VCaP (cell line): ENCODE data around the gene MVD.

Experiments used
- H3K27ac ChIP-seq: fragments of 450-650 bp; 2 replicates; pipeline ENCODE4 v1.5.1; 2017
- TF ChIP-seq, protein P1 (sequence below): fragments of 450-650 bp; conservative IDR thresholded peaks from 2 replicates; pipeline ENCODE4 v1.5.1; 2017; ENCODE audit warnings: mild to moderate bottlenecking, moderate library complexity

MVD gene

DNA sequence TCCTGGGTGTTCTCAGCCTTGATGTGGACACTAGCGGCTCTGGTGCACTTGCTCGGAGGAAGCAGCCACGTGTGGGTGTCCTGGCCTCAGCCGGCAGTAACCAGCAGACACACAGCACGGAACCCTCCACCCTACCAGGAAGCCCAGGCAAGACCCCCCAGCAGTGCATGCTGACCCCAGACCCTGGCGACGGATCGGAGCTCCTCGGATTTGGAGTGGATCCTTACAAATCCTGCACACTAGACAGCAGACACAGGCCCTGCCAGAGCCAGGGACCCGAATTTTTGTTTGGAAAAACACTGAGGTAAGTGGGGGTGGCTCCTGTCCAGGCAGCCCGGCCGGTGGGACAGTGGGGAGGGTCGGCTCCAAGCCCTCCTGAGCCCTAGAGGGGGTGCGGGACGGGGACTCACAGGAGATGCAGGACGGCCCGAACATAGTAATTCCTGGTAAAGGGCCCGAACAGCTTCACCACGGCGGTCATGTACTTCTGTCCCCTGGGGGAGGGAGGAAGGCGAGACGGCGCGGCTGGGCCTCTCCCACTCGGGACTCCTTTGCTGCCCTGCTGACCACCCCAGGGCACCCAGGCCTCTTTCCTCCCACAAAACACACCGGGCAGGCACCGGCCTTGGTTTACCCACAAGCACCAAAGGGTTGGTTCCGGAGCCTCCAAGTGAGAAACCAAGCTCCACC lies 16.4 kb downstream of the MVD start:
- TF ChIP-seq, protein P1, sequence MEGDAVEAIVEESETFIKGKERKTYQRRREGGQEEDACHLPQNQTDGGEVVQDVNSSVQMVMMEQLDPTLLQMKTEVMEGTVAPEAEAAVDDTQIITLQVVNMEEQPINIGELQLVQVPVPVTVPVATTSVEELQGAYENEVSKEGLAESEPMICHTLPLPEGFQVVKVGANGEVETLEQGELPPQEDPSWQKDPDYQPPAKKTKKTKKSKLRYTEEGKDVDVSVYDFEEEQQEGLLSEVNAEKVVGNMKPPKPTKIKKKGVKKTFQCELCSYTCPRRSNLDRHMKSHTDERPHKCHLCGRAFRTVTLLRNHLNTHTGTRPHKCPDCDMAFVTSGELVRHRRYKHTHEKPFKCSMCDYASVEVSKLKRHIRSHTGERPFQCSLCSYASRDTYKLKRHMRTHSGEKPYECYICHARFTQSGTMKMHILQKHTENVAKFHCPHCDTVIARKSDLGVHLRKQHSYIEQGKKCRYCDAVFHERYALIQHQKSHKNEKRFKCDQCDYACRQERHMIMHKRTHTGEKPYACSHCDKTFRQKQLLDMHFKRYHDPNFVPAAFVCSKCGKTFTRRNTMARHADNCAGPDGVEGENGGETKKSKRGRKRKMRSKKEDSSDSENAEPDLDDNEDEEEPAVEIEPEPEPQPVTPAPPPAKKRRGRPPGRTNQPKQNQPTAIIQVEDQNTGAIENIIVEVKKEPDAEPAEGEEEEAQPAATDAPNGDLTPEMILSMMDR: no peak
- H3K27ac ChIP-seq: no peak overlapping the region

DNA sequence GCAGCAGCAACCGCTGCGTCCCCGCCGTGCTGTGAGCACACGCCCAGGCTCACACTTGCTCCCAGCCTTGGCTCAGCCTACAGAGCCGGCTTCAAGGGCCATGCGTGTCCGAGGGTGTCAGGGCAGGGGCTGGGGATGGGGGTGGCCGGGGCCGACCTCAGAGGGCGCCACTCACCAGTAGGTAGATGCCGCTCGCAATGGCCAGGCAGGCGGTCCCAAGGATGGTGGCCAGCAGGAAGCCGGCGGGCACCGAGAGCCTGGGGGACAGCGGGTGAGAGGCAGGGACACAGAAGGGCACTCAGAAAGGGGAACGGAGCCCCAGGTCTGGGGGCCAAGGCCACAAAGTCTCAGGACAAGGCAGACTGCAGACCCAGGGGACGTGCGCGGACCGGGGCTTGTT lies 16.9 kb downstream of the MVD start:
- H3K27ac ChIP-seq: no peak overlapping the region
- TF ChIP-seq, protein P1: no peak

DNA sequence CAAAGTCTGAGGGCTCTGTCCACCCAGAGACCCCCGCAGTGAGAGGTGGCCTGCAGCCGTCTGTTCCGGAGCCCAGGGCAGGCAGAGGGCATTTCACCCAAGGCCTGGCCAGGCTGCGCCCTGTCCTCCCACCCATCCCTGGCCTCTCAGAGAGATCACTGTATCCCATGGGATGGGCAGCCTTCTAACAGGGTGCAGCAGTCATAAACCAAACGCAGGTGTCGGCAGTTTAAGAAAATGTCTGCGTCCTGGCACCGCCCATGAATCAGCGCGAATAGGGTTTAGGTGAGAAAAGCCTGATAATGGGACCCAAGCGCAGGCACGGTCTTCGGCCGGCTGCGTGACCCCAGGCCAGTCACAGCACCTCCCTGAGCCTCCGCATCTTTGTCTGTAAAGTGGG lies 17.4 kb downstream of the MVD start:
- TF ChIP-seq, protein P1: no peak
- no peak overlapping the region for H3K27ac ChIP-seq

DNA sequence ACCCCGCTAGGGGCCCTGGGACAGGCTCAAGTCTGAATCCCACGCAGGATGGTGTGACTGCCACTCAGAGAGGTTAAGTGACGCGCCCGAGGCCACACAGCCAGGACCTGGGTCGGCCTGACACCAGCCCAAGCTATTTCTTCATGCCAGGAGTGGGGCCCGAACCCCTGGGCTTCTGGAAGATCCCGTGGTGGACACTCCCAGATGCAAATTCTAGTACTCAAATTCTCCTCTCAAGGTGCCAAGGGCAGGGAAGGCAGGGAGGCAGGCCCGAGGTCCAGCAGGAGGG lies 19.3 kb downstream of the MVD start:
- TF ChIP-seq, protein P1: no peak
- no peak overlapping the region for H3K27ac ChIP-seq

DNA sequence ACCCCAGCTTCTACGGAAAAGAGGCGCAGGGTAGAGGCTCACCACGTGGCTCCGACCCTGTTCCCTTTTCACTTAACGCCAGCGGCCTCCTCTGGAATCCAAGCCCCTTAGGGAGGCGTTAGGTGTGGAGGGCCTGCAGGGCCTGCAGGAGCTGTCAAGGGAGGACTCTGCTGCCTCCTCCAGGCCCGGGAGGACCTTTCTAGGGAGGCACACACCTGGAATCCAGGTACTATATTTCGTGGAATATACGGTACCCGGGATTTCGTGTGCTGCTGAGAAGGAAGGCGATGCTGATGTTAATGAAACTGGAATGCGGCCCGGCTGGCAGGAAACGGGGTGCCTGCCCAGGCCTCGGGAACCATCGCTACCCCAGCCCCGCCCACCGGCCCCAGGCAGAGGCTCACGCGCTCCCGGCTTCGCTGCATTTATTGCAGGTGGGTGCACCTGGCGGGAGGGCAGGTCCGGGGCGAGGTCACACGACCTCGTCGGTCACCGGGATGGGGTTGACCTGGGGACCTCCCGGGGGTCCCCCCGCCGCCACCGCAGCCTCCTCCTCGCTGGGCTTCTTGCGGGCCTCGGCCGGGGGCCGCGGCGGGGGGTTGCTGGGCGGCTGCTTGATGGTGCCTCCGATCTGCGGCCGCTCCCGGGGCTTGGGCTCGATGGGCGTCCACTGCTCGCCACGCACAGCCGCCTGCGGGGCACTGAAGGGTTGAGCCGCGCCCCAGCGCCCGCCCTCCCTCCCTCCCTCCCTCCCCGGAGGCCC lies 19.8 kb downstream of the MVD start:
- H3K27ac ChIP-seq: no peak overlapping the region
- TF ChIP-seq, protein P1: no peak

DNA sequence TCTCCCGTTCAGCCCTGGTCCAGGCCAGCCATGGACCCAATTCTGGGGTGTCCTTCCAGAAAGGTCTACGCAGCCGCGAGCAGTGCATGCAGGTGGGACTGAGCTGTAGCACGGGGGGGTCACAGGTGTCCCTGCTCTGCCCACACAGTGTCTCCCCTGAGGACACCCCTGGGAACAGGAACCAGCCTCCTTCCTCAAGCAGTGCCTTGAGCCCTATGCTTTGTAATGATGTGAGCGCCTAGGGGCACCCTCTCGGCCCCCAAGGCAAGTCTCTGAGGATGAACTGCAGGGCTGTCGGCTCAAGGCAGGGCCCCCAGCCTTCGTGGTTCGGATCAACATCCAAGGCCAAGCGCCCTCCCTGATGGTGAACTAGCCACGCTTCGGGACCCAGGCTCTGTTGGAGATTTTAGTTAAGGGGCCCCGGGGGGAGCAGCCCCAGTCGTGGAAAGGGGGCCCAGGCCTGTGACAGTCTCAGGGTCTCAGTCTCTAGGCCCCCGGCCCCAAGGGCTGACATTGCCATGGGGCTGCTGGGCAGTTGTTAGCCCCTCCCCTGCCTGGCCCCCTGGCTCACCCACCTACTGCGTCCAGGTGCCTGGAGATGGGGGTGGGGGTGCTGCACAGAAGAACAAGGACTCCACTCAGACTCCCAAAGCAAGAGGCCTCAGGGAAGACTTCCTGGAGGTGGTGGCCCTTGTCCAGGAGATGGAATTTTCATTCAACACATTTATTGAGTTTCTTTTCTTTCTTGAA lies 22.2 kb downstream of the MVD start:
- TF ChIP-seq, protein P1: no peak

DNA sequence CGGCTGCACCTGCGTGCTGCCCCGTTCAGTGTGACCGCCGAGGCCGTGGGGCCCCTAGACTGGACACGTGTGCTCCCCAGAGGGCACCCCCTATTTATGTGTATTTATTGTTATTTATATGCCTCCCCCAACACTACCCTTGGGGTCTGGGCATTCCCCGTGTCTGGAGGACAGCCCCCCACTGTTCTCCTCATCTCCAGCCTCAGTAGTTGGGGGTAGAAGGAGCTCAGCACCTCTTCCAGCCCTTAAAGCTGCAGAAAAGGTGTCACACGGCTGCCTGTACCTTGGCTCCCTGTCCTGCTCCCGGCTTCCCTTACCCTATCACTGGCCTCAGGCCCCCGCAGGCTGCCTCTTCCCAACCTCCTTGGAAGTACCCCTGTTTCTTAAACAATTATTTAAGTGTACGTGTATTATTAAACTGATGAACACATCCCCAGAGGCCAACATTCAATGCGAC lies 22.8 kb downstream of the MVD start:
- no peak overlapping the region for H3K27ac ChIP-seq
- TF ChIP-seq, protein P1: no peak

More for the DNA sequence above, 22.2 kb downstream of the MVD start:
- no peak overlapping the region for H3K27ac ChIP-seq
